ENCODE measurements around the gene LRIT3.

DNA sequence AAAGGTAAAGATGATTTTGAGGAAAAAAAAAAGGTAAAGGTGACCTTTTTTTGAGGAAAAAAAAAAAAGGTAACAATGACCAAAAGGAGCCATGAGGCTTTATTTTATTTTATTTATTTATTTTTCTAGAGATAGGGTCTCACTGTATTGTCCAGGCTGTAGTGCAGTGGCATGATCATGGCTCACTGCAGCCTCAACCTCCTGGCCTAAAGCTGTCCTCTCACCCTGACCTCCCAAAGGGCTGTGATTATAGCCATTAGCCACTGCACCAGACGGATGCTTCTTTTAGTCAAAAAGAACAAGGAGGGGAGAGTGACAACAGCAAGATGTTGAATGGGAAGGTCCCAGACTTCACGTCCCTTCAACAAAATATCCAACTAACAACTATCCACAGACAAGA, 30.4 kb downstream of the LRIT3 start:
- TF ChIP-seq, protein P1, sequence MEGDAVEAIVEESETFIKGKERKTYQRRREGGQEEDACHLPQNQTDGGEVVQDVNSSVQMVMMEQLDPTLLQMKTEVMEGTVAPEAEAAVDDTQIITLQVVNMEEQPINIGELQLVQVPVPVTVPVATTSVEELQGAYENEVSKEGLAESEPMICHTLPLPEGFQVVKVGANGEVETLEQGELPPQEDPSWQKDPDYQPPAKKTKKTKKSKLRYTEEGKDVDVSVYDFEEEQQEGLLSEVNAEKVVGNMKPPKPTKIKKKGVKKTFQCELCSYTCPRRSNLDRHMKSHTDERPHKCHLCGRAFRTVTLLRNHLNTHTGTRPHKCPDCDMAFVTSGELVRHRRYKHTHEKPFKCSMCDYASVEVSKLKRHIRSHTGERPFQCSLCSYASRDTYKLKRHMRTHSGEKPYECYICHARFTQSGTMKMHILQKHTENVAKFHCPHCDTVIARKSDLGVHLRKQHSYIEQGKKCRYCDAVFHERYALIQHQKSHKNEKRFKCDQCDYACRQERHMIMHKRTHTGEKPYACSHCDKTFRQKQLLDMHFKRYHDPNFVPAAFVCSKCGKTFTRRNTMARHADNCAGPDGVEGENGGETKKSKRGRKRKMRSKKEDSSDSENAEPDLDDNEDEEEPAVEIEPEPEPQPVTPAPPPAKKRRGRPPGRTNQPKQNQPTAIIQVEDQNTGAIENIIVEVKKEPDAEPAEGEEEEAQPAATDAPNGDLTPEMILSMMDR (conservative IDR thresholded peaks at IDR 0.05), result no peak
- TF ChIP-seq ZFX (IDR thresholded peaks at IDR 0.05), result no peak
